NOMO-1 treated with DMSO at 0.1 percent for 48 hours (cell line): ENCODE results near the gene TSC22D1.

ENCODE experiments used
- DNase-seq: peaks from one replicate; lab custom pipeline; 2025; ENCODE audit not compliant: unreplicated experiment; lab: John Stamatoyannopoulos, UW

Gene TSC22D1

DNA sequence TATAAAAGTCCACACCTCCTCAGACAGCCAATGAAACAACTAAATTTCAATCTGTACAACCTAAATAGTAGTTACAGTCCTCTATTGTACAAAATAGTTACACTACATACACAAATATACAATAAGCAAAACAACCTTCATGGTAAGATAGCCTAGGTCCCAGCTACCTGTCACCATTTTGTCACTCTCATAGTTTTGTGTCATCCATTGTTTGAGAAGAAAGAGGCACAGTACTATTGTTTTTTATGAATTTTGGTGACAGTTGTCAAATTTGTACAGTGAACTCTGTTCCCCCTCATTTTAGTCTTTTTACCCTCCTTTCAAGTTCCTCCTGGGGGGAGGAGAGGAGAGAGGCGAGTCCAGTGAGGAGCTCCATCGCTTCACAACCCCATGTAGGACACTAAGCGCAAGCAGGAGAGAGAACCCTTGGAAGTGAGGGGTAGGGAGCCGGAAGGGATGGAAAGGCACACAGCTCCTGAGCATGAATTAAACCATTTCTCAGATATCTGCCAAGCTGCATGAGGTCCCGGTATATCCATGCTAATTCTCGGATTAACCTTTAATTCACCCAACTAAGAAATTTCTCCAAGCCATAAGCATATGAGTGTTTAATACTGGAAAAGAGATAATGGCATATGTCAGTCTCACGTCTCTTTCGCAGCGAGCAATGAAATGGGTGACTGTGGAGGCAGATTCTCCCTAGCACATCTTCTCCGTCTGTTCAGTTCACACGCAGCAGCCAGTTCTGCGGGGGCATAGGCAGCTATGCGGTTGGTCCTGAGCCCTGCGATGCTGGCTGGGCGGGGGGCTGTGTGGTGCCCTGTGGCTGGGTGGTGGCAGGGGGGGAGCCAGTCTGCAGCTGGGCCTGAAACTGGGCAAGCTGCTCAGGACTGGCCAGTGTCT, 142.0 kb downstream of the TSC22D1 start:
- no peak for DNase-seq

DNA sequence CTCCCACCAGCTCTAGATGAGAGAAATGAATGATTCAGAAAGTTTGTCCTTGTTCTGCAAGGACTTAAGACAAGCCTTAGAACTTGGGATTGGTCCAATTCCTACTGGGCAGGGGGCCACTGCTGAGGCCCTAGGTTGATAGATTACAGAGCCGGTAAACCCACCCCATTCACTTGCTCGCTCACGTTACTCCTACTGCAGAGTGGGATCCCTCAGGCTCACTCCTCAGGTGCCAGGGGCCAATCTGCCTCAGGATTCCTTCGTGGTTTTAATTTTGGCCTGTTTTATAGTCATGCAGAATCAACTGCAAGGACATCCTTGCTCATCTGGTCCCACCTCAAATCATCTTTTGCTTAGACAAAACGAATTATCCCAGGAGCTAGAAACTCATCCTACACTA, 143.5 kb downstream of the TSC22D1 start:
- DNase-seq = no peak

DNA sequence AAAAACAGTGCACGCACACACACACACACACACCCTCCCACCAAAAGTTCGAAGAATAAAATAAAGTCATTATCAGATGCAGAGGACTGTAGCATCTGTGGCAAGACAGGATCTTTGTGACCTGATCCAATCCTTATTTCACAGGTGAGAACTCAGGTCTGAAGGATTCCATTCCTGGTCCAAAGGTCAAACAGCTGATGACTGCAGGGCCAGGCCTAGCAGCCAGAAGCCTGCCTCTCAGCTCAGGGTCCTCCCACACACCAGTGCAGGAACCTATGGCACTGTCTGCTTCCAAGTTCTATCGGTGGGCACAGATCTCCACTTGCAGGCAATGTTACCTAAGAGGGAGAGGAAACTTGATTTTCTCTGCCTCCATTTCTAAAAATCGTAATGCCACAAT, 145.0 kb downstream of the TSC22D1 start:
- no peak for DNase-seq

DNA sequence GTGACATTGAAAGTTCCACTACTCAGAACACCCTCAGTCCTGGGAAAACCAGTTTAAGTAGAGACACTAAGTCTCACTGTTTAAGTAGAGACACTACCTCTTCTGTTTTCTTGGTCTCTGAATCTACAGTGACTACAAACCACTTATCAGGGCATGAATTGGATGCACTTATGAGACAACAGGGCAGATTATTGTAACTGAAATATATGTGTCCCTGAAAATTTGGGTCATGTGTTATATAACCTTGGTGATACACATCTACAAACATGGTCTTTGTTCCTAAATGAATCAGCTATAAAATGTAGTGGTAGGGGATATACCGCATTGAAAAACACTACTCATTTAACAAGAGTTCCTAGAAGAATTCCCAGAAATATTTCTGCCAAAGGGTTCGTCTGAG, 146.8 kb downstream of the TSC22D1 start:
- no peak for DNase-seq

DNA sequence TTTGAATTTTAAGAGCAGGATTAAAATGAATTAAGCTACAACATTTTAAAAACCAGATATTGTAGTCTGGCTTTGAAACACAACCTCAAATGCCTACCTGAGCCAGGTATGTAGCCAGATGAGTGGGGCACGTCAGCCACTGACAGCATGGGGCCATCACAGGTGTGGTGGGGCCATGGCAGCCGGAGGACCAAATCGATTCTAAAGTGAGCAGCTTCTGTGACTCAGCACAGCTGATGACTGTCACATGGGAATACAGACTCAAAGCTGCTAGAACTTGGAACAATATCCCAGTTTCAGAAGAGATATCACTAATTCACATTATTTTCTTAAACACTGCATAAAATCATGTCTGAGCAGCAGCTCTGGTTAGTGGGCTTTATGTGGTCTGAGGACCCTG, 149.7 kb downstream of the TSC22D1 start:
- no peak for DNase-seq

DNA sequence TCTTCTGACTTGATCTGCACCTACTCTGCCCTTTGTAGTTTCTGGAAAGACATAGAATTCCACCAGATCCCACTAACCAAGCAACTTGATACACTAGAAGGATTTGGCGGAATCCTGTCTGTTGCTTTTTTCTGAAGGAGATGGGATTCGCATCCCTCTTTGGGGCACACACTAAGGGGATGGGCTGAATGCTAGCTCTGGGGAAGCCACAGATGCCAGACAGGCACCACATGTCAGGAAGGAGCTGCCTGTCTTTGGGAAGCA, 150.4 kb downstream of the TSC22D1 start:
- no peak for DNase-seq

DNA sequence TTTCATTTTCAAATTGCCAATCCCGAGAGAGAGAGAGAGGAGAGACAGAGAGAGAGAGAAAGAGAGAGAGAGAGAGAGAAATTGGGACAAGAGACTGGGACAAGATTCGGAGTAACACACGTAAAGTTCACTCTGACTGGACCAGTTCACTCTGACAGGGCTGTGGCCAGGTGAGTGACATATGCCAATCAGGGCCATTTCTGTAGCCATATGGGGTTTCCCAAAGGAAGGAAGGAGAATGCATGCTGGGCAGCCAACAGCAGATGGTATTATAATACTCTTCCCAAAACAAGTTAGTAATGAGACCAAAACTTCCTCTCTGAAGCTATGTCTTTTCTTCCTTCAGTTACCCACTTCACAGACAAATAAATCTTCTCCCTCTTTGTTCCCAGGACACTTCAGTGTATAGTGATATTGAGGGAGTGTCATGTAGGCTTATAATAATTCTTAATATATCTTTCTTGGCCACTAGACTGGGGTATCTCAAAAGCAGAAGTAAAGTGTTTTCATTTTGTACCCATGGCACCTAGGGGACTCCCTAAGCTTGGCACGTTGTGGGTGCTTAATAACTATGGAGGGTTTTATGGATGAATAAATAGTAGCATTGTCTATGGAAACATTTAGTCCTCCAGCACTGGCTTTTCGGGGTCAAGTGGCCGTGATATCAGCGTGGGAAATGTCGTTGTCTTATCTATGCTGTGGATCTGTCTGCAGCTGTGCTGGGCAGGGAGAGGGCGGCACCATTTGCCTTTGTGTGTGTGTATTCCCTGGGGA, 150.9 kb downstream of the TSC22D1 start:
- DNase-seq = no peak

DNA sequence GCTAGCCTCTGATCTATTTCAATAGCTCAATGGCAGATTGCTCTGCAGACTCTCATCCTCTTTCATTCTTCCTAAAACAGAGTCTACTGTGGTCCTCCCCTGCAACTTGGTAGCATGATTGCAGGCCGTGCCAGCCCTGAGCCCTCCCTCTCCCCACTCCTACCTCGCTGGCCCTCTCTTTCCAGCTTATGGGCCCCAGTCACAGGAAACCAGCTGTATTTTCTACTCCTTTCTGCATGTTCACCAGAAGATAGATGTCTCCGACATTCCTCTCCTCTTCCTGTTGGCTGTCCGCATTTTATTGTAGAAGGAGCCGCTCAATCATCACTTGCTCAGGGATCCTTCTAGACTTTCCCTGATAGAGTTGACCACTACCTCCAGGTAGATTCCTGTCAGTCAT, 152.3 kb downstream of the TSC22D1 start:
- DNase-seq = no peak

DNA sequence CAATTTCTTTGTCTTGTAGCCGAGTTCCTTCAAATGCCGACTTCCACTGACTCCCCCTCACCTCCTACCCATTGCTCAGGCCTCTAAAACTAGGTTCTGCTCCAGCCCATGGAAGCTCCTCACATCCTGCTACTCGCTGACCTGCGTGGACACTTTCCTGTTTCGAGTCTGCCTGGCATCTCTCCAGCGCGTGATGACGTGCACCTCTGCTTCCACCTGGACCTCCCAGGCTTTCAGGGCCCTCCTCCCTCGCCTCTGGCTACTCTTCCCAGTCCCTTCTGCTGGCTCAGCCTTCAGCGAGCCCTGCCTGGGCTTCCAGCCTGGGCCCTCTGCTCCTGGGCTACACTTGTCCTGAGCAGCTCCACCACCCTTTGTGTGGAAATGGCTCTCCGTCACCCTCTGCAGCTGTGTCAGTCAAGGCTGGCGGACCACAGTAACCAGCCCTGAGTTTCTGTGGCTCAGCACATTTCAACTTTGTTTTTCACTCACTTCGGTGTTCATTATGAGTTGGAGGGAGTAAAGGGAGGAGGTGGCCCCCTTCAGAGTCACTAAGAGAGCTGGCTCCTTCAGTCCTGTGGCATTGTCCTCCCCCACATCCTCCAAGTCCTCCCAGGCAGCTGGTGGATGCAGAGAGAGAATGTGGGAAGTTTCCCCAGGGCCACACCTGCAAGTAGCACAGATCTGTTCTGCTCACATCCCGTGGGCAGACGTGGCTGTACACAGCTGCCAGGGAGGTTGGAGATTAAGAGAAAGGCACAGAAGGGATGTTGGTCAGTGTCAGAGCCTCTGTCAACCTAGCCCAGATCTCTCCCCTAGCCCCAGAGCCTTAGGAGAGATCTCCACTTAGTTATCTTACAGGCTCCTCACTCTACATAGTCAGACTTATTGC, 153.1 kb downstream of the TSC22D1 start:
- no peak for DNase-seq

DNA sequence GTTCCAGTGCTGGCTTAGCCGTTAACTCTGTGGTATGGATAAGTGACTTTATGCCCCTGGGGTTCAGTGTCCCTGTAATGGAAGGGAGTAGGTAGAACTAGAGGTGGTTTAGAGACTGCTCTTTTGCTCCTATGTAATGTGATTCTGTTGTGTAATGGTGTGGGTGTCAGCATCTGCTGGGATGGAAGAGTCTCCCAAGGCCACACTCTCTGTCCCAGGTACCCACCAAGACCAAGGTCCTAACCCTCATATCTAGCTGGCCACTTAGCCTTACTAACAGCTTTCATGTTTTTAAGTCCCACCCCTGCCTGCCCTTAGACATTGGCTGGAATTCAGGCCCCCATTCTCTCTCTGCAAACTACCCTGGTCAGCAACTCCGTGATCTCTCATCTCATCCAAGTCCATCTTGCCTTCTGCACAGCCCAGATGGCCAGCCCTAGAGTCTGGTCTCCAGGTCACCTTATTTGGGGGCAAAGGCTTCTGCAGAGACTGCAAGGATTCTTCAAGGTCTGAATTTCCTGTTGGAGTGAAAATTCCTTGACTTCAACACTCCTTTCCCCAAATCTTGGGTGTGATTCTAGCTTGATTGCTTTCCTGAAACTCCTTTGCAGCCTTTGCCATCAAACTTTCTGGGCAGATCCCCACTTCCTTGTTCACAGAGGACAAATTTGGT, 154.1 kb downstream of the TSC22D1 start:
- DNase-seq = no peak

DNA sequence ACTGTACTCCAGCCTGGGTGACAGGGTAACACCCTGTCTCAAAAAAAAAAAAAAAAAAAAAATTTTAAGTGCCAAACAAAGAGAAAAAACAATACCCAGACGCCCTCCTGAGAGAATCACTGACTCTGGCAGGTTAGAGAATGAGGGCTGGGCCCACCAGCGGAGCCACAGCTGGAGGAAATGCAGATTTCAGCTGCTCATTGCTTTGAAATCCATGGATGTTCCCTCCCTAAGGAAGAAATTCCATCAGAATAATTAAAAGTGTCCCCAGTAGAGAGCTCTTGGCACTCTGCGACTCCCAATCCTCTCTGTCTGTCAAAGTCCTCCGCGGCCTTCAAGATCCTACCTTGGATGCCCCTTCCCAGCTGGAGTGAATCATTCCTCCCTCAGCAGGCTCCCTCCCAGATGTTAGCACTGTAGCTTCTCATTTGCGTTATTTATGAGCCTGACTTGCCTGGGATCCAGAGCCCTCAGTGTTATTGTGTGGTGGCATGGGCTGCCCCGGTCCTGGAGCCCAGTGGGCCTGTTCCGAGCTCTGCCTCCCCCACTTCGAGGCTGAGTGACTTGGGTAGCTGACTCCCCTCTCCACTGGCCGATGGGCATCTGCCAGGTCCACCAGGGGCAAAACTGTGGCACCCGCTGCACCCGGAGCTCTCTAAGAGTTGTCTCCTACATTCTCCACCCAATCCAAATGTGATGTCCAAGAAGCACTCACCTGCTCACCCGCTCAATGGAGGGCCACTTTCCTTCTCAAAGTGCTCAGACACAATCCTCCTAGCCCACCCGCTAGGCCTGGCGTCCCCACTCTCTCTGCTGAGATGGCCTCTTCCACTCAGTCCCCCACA, 155.5 kb downstream of the TSC22D1 start:
- no peak for DNase-seq

DNA sequence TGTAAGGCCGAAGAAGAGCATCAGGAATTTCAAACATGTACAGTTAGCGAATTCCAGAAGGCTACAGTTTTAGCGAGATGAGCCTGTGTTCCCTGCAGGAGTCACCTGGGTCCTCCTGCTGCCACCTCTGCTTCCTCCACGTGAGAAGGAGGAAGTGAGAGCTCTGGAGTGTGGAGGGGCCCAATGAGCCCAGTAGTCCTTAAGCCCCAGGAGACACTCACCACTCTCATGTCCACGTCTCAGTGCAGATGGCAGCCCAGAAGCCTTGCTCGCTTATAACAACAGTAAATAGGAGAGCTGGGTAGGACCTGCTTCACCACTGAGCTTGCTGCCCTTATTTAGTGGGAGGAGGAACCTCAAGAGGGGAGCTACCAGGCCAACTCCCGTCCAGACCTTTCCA, 158.3 kb downstream of the TSC22D1 start:
- peak; percentile 15 for DNase-seq

DNA sequence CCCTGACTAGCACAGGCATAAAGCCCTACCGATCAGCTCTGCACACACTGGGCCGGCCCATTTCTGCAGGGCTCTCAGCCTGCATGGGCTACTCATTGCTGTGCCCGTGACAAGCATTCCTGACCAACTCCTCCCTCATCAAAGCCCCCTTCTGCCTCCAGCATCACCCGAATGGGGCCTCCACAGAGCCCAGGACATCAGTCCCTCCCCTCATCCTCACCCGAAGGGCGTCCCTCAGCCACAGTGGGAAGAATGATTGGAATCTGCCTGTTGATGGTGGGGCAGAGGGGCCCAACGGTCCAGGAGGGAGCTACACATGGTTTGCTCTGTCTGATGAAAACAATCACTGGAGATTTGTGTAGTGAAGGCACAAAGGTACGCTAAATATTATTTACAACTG, 158.7 kb downstream of the TSC22D1 start:
- DNase-seq = no peak

DNA sequence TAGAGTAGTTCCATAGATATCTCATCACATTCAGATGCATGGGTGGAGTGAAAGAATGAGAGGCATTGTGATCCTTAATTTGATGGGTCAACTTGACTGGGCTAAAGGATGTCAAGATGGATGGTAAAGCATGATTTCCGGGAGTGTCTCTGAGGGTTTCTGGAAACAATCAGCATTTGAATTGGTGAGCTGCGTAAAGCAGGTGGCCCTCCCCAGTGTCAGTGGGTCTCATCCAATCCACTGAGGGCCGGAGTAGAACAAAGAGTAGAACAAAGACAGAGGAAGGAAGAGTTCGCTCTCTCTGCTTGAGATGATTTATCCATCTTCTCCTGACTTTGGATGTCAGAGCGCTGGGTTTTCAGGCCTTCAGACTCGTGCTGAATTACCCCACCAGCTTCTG, 159.4 kb downstream of the TSC22D1 start:
- no peak for DNase-seq

DNA sequence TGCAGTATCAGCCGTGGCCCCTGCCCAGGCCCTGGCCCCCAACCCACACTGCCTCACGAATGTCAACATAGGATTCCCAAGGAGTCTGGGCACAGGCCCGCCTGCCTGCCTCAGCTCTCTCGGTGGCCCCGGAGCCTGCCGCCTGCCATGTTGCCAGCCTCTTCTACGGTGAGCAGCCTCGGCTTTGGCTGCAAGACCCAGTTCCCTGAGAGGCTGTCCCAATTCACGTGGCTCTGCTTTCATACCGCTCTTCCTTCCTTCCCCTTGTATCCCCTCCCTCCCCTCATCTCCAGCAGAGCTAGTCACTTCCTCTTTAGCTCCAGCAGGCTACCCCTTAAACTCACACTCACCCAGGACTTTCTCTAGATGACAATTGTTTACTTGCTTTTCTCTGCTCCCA, 159.8 kb downstream of the TSC22D1 start:
- peak; percentile 88 for DNase-seq

DNA sequence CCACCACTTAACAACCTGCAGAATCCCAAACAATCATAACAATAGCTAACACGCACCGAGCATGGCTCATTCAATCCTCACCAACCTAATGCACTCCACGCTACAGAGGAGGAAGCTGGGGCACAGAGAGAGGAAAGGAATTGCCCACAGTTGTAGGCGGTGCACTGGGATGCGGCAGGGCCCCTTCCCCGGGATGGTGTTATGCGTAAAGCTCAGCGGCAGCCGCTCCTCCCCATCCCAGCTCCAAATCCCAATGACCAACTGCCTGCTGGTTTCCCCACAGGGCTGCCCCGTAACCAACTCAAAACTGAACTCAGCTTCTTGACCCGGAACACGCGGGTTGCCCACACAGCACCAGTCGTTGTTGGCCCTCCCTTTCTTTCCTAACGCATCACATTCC, 160.3 kb downstream of the TSC22D1 start:
- DNase-seq = no peak

DNA sequence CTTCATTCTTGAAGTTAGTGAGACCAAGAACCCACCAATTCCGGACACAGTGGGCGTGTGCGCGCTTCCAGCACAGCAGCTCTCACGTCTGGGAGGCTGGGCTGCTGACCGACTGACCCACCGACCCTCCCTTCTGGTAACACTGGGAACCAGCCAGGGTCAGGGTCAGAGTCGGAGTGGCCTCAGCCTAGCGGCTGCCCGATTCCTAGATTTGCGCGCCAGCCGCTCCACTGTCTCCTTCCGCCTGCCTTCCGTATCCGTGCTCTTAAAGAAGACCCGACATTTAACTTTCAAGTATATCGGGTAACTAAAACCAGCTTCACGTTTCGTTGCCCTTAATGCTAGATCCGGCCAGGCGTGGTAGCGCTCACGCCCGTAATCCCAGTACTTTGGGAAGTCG, 161.4 kb downstream of the TSC22D1 start:
- DNase-seq = no peak

DNA sequence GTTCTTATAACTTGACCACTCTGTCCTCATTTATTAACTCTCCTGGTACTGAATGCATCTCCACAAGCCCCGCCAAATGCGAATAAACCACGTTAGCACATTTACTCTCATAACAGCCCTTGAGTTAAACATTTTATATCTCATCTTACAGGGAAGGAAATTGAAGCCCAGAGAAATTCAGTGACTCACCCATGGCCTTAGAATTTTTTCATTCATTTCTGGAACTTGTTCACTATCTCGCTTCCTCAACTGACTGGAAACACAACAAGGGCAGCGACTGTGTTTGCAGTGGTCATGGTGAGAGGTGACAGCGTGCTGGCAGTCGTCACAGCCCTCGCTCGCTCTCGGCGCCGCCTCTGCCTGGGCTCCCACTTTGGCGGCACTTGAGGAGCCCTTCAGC, 163.0 kb downstream of the TSC22D1 start:
- DNase-seq = no peak

DNA sequence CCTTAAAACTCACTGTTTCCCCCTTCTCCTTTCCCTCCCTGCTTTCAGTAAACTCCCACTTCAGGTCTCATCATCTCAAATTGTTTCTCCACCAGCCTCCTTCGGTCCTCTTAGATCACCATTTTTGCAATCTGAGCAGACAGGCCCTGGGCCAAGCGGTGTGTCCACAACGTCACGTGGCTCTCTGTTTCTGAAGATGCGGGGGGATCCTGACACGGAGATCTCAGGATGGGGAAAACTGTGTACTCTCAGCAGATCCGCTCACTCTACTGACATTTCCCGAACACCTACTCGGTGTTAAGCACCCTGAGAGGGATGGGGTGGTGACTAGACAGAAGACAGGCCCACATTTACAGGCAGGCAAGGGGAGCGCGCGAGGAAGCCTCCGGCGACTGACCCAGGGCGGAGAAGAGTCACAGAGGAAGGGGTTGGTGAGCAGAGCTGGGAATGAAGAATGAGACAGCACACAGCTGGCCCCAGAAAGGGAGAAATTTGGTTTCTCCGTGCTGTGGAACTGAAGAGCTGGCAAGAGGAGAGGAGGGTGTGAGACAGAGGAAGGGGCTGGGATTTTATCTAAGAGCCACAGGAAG, 163.7 kb downstream of the TSC22D1 start:
- DNase-seq = no peak

DNA sequence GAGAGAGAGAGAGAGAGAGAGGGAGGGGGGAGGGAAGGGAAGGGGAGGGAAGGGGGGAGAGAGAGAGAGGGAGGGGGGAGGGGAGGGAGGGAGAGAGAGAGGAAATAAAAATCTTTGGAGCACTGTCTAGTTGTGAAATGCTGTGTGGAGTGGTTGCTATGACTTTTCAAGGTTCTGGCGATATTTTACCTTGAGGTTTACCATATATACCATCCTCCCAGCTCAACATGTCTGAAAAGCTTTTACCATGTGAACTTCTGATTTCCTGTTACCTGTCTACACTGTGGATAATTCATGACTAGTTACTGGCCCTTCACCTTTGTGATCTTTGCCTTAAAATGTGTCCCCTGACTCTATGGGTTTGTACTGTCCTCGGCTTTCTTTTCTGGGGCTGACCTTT, 164.3 kb downstream of the TSC22D1 start:
- no peak for DNase-seq
